Amniotic stem cell (primary cell): Measurements from ENCODE around the gene CNGA4.
A peak's percentile ranks its signal among the peaks of the same experiment; 100 is the strongest.
"Not testable (repeated sequence)": the region's sequence is repeated elsewhere in the genome, so short reads cannot be mapped to it uniquely, and the experiment has no call there.

ENCODE experiments used
- DNase-seq: peaks from one replicate; lab custom pipeline; 2025; lab: John Stamatoyannopoulos, UW

Gene CNGA4

DNA sequence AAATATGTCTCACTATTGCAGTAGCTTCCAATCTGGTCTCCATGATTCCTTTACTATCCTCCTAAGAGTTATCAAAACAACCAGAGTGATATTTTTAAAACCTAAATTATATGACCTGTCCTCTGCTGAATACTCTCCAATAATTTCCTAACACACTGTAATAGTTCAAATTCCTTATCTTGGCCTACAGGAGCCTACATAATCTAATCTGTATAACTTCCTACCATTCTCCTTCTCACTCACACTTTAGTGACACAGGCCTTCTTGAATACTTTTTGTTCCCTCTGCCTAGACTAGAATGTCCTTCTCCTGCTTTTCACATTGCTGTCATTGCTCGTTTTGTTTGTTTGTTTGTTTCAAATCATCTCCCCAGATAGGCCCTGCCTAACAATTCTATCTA lies 13.9 kb upstream of the CNGA4 start:
- no peak for DNase-seq

DNA sequence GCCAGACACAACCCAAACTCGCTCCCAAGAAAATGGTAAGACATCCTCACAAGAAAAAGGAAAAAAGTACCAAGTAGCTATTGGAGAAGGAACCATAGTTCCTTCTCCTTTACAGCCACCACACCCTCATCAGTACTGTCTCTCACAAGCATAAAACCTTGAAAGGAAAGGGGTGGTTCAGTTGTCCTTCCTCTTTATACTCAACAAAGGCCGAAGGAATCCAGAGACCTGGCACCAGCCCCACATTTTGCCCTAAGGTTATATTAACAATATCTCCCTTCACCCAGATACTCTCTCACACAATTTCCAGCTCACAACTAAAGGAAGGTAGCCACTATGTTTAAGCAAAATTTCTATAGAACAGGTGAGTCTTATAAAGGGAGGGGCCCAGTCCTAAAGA lies 13.0 kb upstream of the CNGA4 start:
- DNase-seq, result no peak

- no peak for DNase-seq
These were observed 10.4 kb upstream of the CNGA4 start for GRCh38 chr11:6228520-6228919.

- DNase-seq, result no peak
These were observed 9.0 kb upstream of the CNGA4 start for GRCh38 chr11:6229911-6230310.

DNA sequence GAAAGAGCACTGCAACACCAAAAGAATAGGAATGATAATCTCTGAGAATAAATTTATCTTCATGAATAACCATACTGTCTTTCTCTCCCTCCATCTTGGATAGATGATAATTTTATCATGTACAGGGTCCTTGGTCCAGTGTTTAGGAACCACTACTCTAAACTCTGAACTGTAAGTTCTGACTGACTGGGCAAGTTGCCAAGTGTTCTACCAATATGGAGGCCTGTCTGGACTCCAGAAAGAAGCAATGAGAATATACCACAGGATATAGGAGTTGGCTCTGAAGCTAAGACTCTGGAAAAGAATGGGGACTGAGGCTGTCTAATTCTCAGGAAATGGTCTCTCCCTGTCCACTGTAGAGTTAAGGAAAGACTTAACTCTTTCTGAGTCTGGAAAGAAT lies 6.0 kb upstream of the CNGA4 start:
- DNase-seq, result no peak

DNA sequence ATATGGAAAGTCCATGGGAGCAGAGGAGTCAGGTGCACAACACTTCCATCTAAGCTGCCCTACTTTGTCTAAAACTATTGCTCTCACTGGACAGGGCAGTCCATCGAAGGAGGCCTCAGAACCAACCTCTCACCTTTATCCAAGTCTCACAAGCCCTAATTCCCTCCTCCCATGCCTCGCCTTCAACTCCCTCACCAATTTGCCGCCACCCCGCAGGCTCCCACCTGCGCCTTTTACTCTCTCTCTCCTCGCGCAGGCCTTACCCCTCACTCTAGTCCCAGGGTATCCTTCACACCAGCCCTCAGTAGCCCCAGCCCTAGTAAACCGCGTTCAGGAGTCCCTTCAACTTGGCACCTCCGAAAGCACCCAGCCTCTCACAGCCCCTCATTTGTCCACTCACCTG lies 4.9 kb upstream of the CNGA4 start:
- DNase-seq, result no peak

DNA sequence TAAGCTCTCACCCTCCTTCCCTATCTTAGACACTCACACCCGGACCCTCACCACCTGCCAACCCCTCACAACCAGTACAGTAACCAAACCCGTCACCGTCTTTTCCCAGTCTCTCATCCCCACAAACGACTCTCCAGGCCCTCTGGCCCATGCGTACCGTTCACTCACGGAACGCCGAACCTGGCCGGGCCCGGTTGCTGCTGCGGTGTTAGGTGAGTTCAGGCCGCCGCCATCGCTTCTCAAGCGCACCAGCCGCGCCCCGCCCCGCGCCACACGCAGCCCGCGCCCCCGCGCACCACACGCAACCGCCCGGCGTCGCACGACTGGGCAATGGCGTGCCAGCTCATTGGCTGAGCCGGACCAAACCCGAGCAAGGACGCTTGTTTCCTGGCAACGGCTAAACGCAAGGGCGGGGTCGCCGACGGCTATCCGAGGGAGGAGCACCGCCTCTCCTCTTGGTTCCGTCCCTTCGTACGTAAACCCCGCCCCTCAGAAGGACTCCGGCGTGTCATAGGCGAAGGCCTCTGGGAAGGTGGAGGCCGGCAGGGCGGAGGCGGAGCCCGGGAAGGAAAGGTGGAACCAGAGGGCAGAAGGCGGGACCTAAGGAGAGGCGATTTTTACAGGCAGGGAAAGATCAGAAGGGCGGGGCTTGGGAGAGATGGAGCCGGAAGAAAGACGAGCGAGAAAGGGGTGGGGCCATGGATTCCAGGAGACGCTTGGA lies 4.3 kb upstream of the CNGA4 start, which contains the start of gene FHIP1B:
FHIP1B (minus strand) TSS at position 250 of the 721 bp plus-strand sequence. CDS start 10,120 bp downstream, outside the sequence.
- peak; percentile 99 for DNase-seq

DNA sequence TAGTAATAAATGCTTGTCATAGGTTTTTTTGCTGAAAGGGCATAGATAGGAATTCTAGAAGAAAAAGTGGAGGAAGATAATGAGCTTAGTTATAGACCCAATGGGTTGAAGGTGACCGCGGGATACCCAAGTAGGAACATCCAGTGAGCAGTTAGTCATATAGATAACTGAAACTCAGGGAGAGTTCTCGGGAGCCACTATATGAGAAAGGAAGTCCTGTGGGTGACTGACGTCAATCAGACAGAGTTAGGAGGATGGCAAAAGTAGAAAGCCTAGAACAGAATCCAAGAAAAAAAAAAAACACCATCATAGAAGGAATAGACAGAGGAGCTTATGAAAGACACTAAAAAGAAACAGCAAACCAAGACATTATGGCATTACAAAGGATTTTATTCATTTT lies 1.6 kb upstream of the CNGA4 start:
- no peak for DNase-seq

GRCh38 chr11:6237761-6238302 lies 1.1 kb upstream of the CNGA4 start:
- no peak for DNase-seq

DNA sequence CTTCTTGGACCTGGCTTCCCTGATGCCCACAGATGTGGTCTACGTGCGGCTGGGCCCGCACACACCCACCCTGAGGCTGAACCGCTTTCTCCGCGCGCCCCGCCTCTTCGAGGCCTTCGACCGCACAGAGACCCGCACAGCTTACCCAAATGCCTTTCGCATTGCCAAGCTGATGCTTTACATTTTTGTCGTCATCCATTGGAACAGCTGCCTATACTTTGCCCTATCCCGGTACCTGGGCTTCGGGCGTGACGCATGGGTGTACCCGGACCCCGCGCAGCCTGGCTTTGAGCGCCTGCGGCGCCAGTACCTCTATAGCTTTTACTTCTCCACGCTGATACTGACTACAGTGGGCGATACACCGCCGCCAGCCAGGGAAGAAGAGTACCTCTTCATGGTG lies 1.2 kb downstream of the CNGA4 start:
- DNase-seq, result no peak

DNA sequence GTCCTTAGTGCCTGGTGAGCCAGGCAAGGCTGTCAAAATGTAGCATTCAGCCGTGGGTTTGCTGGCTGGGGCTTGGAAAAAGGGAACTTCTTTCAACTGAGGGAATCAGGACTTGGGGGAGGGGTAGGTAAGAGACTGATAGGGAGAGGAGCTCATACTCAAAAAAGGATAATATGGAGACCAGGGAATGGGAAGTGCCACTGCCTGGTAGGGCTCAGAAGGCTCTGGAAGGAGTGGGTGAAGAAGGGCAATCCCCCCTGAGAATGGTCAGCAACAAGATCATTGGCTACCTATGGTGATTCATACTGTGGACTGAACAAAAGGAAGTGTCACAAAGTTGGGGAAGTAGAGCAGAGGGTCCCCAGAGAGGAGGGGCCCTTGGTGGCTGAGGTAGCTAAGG lies 1.9 kb downstream of the CNGA4 start:
- no peak for DNase-seq

DNA sequence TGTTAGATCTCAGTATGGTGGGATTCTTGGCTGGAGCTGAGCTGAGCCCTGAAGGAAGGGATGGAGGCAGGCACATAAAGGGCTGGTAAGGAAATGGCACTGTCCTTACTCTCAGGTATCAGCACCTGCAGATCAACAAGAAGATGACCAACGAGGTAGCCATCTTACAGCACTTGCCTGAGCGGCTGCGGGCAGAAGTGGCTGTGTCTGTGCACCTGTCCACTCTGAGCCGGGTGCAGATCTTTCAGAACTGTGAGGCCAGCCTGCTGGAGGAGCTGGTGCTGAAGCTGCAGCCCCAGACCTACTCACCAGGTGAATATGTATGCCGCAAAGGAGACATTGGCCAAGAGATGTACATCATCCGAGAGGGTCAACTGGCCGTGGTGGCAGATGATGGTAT lies 2.4 kb downstream of the CNGA4 start:
- DNase-seq, result no peak

DNA sequence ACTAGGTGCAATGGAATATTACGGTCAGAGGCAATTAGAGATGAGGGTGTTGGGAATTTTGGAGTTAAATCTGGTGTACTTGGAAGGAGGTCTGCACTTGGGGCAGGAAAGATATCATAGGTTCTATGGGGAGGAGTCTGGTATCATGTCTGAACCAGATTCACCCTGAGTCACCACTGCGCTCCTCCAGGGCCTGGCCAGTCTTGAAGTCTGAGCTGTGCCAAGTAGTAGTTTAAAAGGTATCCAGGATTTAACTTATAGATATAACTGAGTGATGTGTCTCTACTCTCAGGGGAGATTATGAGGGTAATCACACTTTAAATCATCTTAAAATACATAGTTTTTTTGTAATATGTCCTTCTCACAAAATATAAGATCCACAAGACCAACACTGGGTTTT lies 6.6 kb downstream of the CNGA4 start:
- no peak for DNase-seq

DNA sequence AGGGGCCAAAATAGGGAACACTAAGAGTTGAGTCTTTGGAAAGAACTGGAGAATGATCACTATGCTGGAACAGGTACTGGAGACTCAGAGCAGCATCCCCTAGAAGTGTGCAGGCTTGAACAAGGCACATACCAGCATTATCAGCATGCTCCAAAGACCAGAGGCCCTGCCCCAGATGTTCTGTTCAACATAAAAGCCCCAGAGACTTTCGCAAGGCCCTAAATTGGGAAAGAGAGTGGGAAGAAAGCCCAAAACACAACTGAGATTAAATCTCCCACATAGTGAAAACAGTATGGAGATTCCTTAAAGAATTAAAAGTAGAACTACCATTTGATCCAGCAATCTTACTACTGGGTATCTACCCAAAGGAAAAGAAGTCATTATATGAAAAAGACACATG lies 9.4 kb downstream of the CNGA4 start:
- DNase-seq, result no peak

- DNase-seq, result not testable (repeated sequence)
These were observed 10.0 kb downstream of the CNGA4 start for GRCh38 chr11:6248897-6249296.

GRCh38 chr11:6249770-6250555 lies 11.1 kb downstream of the CNGA4 start:
- DNase-seq, result peak; percentile 40

- DNase-seq, result peak; percentile 25
These were observed 12.3 kb downstream of the CNGA4 start for GRCh38 chr11:6251120-6251733.

GRCh38 chr11:6251990-6252473 lies 13.1 kb downstream of the CNGA4 start:
- no peak for DNase-seq

- DNase-seq, result no peak
These were observed 14.3 kb downstream of the CNGA4 start for GRCh38 chr11:6253197-6253596.

GRCh38 chr11:6258141-6258540 lies 19.3 kb downstream of the CNGA4 start:
- no peak for DNase-seq

GRCh38 chr11:6258571-6259081 lies 19.7 kb downstream of the CNGA4 start:
- DNase-seq, result no peak

GRCh38 chr11:6260207-6260726 lies 21.4 kb downstream of the CNGA4 start:
- no peak for DNase-seq
